Panc1 (cell line): ENCODE measurements around the gene SHROOM3.

ENCODE experiments used
- TF ChIP-seq, protein P1 (sequence below): fragments of 450-650 bp; IDR thresholded peaks from 2 replicates; pipeline ENCODE4 v1.5.1; 2017; ENCODE audit warnings: mild to moderate bottlenecking
- TF ChIP-seq, protein P2 (sequence below), 2 experiments: IDR thresholded peaks; 2 replicates each; pipeline ENCODE4 v1.6.1; 2011 to 2012; ENCODE audit warnings: low read depth in 2 of 2, control low read depth in 1 of 2, low read length in 1 of 2, mild to moderate bottlenecking in 1 of 2, moderate library complexity in 1 of 2; ENCODE audit not compliant: insufficient read depth in 1 of 2

DNA sequence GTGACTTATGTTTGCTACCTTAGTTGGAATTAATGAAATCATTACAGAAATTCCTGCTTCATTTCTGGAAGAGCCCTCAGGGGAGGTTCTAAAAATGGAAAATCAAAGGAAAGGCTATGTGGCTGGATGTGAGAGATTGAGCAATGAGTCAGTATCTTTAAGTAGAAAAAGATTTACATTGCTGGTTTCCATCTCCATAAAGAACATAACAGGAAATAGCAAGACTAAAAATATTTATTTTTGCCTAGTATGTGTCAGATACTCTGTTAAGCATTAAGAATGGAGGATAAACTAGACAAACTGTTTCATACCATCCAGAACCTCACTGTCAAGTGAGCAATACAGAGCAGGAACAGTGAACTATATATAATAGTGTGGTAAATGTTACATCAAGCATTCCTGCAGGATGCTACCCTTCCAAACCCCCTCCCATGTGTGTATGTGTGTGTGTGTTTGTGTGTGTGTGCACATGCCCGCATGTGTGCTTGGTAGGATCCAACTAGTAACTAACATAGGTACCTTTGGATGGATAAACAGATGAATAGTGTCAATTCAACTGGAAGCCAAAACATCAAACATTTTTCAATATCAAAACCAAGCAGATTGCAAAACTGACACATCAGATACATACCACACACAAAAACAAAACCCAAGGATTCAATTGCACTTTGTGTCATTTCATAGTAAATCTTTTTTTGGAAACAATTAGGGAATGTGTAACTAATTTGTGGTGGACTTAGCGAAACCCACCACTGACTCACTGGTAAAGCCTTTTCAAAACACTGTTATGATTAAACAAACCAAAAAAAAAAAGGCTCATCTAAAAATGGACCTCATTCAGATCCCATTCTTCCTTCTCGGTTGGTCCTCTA lies 223.4 kb downstream of the SHROOM3 start:
- TF ChIP-seq, protein P1, sequence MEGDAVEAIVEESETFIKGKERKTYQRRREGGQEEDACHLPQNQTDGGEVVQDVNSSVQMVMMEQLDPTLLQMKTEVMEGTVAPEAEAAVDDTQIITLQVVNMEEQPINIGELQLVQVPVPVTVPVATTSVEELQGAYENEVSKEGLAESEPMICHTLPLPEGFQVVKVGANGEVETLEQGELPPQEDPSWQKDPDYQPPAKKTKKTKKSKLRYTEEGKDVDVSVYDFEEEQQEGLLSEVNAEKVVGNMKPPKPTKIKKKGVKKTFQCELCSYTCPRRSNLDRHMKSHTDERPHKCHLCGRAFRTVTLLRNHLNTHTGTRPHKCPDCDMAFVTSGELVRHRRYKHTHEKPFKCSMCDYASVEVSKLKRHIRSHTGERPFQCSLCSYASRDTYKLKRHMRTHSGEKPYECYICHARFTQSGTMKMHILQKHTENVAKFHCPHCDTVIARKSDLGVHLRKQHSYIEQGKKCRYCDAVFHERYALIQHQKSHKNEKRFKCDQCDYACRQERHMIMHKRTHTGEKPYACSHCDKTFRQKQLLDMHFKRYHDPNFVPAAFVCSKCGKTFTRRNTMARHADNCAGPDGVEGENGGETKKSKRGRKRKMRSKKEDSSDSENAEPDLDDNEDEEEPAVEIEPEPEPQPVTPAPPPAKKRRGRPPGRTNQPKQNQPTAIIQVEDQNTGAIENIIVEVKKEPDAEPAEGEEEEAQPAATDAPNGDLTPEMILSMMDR, result no peak
- TF ChIP-seq, protein P2, sequence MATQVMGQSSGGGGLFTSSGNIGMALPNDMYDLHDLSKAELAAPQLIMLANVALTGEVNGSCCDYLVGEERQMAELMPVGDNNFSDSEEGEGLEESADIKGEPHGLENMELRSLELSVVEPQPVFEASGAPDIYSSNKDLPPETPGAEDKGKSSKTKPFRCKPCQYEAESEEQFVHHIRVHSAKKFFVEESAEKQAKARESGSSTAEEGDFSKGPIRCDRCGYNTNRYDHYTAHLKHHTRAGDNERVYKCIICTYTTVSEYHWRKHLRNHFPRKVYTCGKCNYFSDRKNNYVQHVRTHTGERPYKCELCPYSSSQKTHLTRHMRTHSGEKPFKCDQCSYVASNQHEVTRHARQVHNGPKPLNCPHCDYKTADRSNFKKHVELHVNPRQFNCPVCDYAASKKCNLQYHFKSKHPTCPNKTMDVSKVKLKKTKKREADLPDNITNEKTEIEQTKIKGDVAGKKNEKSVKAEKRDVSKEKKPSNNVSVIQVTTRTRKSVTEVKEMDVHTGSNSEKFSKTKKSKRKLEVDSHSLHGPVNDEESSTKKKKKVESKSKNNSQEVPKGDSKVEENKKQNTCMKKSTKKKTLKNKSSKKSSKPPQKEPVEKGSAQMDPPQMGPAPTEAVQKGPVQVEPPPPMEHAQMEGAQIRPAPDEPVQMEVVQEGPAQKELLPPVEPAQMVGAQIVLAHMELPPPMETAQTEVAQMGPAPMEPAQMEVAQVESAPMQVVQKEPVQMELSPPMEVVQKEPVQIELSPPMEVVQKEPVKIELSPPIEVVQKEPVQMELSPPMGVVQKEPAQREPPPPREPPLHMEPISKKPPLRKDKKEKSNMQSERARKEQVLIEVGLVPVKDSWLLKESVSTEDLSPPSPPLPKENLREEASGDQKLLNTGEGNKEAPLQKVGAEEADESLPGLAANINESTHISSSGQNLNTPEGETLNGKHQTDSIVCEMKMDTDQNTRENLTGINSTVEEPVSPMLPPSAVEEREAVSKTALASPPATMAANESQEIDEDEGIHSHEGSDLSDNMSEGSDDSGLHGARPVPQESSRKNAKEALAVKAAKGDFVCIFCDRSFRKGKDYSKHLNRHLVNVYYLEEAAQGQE (IDR thresholded peaks at IDR 0.05; ENCODE audit: insufficient read depth in 1 of 2, low read depth in 2 of 2, low read length in 1 of 2), result no peak
